HG03378 (cell line): Measurements from ENCODE around the gene TMEM201.
A peak's percentile ranks its signal among the peaks of the same experiment; 100 is the strongest.
"Not testable (repeated sequence)": the region's sequence is repeated elsewhere in the genome, so short reads cannot be mapped to it uniquely, and the experiment has no call there.

Experiments used
- ATAC-seq: cut with Tn5 transposase; IDR thresholded peaks from one replicate; pipeline ENCODE4 v1.9.1; 2021; ENCODE audit warnings: mild to moderate bottlenecking, moderate library complexity; ENCODE audit not compliant: unreplicated experiment

Gene TMEM201

DNA sequence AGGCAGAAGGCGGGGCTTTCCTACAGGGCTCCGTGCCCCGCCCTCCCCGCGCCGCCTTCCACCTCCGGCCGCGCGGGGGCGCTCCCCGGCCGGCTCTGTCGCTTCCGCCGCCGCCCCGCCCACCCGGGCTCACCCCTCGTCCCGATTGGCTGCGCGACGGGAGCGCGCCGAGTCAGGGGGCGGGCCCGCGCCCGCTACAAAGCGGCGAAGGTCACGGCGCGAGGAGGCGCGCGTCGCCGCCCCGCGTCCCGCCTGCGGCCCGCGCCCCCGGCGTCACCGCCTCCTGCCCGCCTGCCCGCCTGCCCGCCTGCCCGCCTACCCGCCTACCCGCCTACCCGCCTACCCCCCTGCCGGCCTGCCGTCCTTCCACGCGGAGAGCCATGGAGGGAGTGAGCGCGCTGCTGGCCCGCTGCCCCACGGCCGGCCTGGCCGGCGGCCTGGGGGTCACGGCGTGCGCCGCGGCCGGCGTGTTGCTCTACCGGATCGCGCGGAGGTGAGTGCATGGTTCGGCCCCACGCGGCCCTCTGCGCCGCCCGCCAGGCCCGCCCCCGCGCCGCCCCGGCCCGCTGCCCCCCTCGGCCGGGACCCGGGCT lies at the start of gene TMEM201:
TMEM201 (plus strand) TSS at position 361 of the 593 bp plus-strand sequence; CDS start at position 381, 20 bp downstream.
- peak; percentile 34 for ATAC-seq

GRCh38 chr1:9539165-9539828 lies 49.4 kb upstream of the TMEM201 start, which contains the start of gene SLC25A33:
TSS of gene SLC25A33 (plus strand) at chr1:9539465. CDS start at chr1:9539692, 227 bp downstream.
- peak; percentile 89 for ATAC-seq

GRCh38 chr1:9539829-9540550 lies 48.7 kb upstream of the TMEM201 start:
- ATAC-seq: peak; percentile 35

DNA sequence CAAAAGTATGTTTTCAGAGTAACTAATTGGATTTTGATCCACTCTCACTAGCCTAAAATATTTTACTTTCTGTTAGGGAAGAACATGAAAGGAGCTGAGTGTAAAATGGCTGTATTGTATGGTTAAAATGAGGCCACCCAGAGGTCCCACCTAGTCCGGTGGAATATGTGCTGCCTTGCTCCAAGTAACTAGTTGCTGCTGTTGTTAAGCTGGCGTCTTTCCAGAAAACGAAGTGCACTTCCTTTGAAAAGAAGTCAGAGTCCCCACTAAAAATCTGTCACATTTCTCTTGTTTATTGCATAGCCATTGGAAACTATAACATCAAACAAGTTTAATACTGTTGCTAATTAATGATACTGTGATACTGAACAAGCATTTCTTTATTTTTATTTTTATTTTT lies 46.3 kb upstream of the TMEM201 start:
- ATAC-seq: no peak

- ATAC-seq: no peak
These were observed 43.8 kb upstream of the TMEM201 start for GRCh38 chr1:9544926-9545325.

DNA sequence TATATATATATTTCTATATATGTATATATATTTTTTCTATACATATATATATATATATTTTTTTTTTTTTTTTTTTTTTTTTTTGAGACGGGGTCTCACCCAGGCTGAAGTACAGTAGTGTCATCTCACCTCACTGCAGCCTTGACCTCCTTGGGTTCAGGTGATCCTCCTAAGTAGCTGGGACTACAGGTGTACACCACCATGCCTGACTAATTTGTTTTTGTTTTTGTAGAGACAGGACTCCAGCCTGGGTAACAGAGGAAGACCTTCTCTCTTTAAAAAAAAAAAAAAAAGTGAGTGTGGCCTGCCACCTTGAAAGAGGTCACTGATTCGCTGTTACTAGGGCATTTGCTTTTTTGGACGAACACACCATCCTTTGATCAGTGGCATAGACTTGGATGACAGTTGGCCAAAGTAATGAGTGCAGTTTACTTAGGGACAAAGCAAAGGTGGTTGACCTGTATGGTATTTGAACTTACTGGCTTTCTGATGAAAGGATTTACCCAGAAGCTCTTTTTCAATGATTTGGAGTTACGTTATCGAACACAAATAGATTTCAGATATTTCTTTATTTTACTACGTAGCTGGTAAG lies 38.7 kb upstream of the TMEM201 start:
- no peak for ATAC-seq

DNA sequence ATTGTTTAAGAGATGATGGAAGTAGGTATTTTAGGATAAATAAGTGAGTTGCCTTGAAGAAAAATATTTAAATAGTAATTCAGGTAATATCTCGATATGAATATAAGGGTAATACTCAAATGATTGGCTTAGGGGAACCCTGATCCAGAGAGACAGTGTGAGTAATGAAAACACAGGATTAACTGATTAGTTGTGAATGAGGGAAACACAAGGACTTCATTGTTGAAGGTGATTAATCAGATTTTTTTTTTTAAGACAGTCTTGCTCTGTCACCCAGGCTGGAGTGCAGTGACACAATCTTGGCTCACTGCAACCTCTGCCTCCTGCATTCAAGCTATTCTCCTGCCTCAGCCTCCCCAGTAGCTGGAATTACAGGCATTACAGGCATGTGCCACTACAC lies 36.7 kb upstream of the TMEM201 start:
- ATAC-seq: no peak

GRCh38 chr1:9553736-9554144 lies 35.0 kb upstream of the TMEM201 start:
- ATAC-seq: no peak

- ATAC-seq: no peak
These were observed 32.8 kb upstream of the TMEM201 start for GRCh38 chr1:9555942-9556341.

GRCh38 chr1:9557624-9558023 lies 31.1 kb upstream of the TMEM201 start:
- ATAC-seq: no peak

DNA sequence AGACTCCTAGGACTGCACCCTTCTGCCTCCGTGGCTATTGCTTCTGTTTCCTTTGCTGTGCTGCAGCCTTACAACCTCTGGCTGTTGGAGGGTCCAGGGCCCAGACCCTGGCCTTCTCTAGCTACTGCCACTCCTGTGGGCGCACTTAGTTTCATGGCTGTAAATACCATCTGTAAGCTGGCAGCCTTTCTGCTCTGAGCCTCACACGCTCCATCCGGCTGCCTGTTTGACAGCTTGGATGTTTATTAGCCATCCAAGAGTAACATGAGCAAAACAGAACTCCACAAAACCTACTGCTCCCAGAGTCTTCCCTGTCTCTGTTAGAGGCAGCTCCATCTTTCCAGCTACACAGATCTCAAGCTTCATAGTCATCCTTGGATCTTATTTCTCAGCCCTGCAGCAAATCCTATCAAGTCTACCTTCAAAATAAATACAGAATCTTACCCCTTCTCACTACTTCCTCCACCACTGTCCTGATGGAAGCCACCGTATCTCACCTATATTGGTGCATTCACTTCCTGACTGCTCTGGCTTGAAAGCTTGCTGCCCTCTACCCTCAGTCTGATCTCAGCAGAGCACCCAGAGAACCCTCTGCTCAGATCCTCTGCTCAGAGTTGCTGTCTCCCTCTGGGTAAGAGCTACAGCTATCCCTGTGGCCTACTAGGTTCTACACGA lies 30.3 kb upstream of the TMEM201 start:
- ATAC-seq: no peak

DNA sequence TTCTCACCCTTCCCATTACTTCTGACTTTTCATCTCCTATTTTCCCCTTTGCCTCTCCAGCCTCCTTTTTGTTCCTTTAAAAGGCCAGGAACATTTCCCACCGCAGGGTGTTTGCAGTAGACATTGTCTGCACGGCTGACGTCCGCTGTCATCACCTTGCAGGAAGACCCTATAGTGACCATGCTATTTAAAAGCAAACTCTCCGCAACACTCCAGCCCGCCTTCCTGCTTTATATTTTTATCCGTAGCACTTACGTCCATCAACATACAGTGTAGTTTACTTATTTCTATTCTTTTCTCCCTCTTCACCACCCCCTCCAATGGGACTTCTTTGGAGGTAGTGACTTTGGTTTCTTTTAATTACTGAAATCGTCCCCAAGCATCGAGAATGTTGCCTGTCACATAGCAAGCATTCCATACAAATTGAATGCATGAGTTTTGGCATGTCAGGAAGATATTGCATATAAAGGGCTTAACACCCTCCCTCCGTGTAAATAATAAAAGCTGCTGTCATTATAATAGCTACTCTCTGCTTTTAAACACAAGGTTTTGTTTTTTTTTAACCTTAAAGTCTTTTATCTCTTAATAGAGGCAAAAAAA lies 29.7 kb upstream of the TMEM201 start:
- ATAC-seq: no peak

DNA sequence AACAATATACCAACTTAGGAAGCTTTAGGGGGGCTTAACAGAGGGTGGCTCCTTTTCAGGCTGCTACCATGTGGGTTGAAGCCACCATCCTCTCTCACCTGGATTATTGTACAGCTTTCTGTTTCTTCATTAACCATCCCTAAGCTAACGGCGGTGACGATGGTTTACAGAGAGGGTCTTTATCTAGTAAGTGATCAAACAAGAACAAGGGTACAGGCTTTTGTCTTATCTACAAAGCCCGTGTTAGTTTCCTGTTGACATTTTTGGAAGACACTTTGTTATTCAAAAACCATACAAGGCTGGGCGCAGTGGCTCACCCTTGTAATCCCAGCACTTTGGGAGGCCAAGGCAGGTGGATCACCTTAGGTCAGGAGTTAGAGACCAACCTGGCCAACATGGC lies 29.0 kb upstream of the TMEM201 start:
- no peak for ATAC-seq

DNA sequence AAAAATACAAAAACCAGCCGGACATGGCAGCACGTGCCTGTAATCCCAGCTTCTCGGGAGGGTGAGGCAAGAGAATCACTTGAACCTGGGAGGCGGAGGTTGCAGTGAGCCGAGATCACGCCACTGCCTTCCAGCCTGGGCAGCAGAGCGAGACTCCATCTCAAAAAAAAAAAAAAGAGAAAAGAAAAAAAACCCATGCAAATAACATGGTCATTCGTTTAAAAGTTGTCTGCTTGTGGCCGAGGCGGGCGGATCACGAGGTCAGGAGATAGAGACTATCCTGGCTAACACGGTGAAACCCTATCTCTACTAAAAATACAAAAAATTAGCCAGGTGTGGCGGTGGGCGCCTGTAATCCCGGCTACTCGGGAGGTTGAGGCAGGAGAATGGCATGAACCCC lies 28.6 kb upstream of the TMEM201 start:
- ATAC-seq: not testable (repeated sequence)

DNA sequence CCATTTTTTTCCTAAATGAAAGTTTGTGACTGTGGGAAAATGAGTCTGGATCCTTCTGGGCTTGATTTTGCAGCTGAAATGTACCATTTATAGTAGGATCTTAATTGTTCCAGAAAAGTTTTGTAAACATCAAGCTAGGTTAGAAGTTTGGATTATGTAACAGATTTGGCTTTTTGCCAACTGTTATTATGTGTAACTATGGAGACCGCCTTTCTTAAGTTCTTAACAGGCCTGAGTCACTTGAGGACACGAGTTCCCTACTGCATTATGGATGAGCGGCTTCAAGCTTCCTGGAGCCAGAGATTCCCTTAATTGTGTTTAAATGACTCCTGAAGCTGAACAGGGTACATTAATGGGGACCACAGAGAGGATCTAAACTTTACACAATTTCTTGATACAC lies 27.3 kb upstream of the TMEM201 start:
- ATAC-seq: no peak

DNA sequence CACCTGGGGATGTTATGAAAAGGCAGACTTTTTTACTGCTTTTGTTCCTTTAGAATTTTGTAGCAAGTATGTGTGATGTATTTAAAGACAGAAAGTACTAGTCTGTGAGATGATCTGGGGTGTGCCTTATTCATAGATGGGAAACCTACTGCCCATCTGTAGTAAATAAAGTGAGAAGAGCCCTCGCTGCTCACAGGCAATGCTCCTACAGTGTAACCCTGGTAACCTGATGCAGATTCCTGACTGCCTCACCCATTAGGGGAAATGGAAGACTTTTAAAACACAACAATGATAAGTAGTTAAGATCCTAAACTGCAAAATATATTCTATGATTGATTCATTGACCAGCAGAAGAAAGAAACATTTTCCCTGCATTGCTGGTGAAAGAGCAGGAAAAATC lies 19.4 kb upstream of the TMEM201 start:
- no peak for ATAC-seq

GRCh38 chr1:9570886-9571529 lies 17.7 kb upstream of the TMEM201 start:
- ATAC-seq: not testable (repeated sequence)

- ATAC-seq: no peak
These were observed 15.0 kb upstream of the TMEM201 start for GRCh38 chr1:9573723-9574122.

DNA sequence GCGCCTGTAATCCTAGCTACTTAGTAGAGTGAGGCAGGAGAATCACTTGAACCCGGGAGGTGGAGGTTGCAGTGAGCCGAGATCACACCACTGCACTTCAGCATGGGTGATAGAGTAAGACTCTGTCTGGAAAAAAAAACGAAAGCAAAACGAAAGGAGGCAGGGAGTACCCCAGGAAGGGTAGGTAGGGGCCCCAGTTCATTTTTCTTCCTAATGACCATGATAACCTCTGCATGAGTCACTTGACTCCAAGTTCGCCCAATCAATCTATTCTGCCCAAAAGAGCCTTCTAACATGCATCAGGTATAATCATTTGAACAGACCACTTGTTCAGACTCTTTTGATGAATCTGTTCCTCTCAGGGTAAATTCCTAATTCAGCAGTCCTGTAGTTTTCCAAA lies 13.2 kb upstream of the TMEM201 start:
- no peak for ATAC-seq

- no peak for ATAC-seq
These were observed 11.8 kb upstream of the TMEM201 start for GRCh38 chr1:9576903-9577302.
